K562 treated with DMSO at 1 percent for 12 hours (cell line): ENCODE data around the gene MSN. TPM values are rescaled to one million over a fixed set of nuclear protein-coding genes. Genes with fewer than 3 reads are reported as not detected.

Experiments
- total RNA-seq: library from RNA; unstranded; fragments of 300-600 nt; gene quantifications from 2 replicates; pipeline ENCODE4 v1.2.3, GENCODE V29; 2022; ENCODE audit not compliant: insufficient read depth

MSN gene
- total RNA-seq: 78.5 and 196 TPM in 2 replicates

GRCh38 chrX:65667503-65668376, at the start of gene MSN:
TSS of gene MSN (plus strand) at chrX:65667654. CDS start at chrX:65667842, 188 bp downstream.

Other genes with a start within 250 kb of the MSN start
- gene LAS1L, start 132.9 kb upstream of the MSN start, total RNA-seq: 32.7 and 35.3 TPM in 2 replicates